NCI-H128 (cell line): Measurements from ENCODE around the gene TTC28.

Experiments used
- DNase-seq: peaks from one replicate; lab custom pipeline; 2025; ENCODE audit not compliant: unreplicated experiment; lab: John Stamatoyannopoulos, UW

The TTC28 gene

DNA sequence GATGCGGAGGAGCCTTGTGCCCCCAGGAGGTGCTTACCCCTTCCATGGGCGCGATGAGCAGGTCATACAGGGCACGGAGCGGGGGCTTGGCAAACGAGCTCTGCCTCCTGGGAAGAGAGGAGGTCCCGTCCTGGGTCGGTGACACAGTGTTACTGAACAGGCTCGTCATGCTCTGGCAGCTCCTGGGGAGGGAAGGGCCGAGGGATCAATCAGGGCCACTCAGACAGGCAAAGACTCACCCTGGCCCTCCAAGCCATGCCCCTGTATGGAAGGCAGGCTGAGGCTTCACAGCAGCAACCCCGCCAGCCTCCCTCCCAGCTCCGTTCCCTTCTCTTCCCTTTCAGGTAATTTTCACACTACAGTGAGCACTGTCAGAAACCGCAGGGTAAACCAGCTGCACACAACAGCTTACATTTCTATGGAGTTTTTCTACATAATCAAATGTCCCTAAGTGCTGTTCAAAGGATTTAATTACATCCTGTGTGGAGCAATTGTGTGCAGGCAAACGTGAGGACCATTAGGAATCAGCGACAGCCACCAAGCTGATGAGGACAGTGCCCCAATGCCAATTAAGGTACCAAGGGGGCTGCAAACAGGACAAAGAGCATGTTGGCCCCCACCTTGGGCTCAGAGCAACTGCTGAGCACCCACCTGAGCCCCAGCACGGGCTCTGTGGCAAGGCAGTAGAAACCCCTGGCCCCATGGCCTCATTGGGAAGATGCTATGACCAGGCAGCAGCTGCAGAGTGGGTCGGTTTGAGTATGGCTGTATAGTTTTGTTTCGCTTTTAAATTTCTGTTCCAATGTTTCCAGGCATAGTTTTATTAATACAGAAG lies 665.2 kb downstream of the TTC28 start:
- peak; percentile 8 for DNase-seq

- DNase-seq = no peak
These were observed 666.0 kb downstream of the TTC28 start for GRCh38 chr22:28013611-28014010.

DNA sequence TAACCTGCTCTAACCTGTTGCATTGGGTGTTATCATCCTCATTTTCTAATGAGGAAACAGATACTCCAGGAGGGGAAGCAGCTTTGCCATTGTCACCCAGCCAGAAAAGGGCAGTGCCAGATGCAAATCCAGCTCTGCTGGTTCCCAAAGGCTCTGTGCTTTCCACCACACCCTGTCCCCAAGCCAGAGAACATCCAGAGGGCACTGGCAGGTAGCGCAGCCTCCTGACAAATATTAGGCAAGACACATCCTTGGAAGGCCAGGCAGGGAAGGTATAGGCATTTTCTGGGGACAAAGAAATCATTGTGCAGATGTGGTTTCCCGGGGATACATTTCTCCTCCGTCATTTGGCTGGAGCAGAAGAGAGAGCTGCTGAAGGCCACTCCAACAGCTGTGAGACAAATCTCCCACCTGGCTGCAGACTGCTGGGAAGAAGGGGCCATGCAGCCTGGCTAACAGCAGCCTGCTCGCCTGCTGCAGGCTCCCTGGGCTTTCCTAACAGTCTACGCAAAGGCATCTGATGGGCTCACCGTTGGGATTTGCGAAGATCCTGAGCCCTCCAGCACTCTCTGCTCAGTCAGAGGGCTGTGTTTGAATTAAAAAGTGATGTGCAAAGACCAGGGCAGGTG lies 666.7 kb downstream of the TTC28 start:
- no peak for DNase-seq

DNA sequence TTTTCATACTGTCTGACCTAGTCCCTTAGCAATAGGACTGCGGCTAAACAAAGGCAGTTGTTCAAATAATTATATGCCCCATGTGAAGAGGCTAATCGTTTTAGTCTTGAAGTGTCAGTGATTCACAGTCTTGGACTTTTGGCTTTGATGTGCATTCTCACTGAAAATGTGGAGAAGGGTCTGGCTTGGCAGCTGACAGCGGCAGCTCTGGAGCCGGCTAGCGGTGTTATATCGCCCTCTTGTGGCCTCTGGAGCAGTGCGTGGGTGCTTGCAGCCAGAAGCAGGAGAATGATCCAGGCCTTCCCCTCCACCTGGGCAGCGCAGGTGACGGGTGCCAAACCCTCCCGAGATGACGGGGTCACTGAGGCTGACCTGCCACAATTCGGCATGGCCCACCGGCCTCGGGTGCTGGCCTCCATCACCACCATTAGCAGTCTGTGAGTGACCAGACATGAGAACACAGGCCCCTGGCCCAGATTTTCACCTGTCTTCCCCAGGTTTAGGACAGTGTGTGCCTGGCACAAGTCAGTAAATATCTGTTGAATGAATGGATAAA lies 670.3 kb downstream of the TTC28 start:
- no peak for DNase-seq

DNA sequence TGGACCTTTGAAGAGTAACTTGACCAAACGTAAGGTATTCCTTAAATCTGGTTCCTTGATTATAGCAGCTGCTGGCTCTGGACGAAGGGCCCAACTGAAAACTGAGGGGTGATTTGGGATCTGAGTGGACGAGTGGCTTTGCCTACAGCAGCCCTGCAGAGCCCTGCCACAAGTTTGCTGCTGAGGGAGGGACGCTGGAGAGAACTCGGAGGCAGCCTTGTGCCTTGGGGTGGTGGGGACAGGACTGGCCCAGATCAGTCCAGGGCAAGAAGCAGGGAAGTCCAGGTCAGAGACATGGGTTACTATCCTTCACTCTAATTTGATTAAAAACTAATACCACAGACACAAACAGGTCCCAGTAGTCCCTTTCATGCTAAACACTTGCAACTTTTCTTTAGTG lies 671.0 kb downstream of the TTC28 start:
- DNase-seq = no peak

GRCh38 chr22:28008056-28008455 lies 671.6 kb downstream of the TTC28 start:
- DNase-seq = no peak

- no peak for DNase-seq
These were observed 673.4 kb downstream of the TTC28 start for GRCh38 chr22:28006271-28006670.

GRCh38 chr22:28005513-28005912 lies 674.1 kb downstream of the TTC28 start:
- no peak for DNase-seq

DNA sequence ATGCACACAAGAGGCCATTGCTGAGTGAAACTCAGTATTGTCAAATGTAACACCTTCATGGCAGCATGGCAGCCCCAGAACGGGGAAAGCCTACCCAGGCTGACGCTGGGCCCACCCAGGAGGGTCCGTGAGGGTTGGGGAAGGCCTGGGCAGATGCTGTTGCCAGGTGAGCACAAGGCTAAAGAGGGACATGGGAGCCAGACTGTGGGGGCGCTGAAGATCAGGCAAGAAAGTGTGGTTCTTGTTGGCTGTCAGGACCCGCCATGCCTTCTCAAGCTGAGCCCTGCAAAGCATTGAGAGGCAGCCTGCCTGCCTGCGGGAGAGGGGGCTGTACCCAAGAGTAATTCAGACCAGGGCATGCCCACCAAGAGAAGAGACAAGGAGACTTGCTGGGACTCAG lies 675.6 kb downstream of the TTC28 start:
- no peak for DNase-seq

GRCh38 chr22:28002863-28003565 lies 676.6 kb downstream of the TTC28 start:
- no peak for DNase-seq

DNA sequence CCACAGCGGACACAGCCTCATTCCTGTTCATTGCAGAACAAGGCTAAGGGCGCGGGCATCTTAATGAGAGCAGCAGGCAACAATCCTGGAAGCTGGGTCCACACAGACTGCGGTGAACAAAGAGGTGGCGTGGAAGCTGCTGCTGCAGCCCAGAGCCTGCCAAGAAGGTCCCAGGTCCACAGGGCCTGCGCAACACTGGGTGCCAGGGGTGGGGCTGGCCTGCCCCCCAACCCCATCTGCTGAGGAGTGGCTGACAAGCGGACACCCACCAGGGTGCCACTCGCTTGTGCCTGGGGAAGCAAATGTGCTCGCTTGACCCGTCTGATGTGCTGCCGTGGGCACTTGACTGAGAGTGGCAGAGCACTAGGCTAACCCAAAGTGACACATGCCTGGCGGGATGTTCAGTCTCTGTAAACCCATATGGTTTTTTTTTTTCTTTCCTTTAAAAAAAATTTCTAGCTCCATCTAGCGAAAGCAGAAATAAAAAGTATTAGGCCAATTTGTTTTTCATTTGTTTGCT lies 677.4 kb downstream of the TTC28 start:
- DNase-seq = no peak

GRCh38 chr22:28001171-28001835 lies 678.3 kb downstream of the TTC28 start:
- no peak for DNase-seq

GRCh38 chr22:28000361-28000760 lies 679.3 kb downstream of the TTC28 start:
- DNase-seq = no peak

DNA sequence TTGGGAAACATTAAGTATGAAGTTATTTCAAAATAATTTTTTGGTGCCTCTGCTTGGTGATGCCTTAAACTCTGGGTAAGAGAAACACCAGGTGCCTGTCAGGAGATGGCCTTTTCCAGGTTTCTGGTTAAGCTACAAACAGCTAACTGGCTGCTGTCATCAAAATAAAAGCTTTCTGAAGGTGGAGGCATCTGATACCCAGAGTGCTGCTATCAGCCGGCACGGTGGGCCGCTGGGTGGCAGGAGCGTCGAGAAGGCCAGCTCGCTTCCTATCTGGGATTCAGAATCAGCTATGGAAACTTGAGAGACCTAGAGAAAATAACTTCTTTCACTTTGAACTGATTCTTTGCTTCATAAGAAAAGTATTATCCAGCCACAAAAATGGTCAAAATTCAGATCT lies 679.8 kb downstream of the TTC28 start:
- no peak for DNase-seq

- no peak for DNase-seq
These were observed 680.9 kb downstream of the TTC28 start for GRCh38 chr22:27998511-27999410.

DNA sequence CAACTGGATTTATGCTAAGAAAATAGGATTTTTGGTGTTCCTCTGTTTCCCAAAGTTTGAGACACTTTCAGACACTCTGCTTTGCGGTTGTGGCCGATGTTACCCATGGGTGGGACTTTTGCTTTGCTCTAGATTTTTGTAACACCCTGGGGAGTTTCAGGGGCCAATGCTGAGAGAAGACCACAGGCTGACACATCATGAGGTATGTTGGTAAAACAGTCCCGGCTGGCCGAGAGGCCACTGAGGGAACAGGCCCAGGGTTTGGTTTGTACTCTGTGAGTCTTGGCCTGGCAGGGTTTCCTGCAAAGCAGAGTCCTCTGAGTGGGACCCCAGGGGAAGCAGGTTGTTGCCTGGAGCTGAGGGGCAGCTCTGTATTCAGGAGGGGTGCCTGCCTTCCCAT lies 682.1 kb downstream of the TTC28 start:
- DNase-seq = no peak

DNA sequence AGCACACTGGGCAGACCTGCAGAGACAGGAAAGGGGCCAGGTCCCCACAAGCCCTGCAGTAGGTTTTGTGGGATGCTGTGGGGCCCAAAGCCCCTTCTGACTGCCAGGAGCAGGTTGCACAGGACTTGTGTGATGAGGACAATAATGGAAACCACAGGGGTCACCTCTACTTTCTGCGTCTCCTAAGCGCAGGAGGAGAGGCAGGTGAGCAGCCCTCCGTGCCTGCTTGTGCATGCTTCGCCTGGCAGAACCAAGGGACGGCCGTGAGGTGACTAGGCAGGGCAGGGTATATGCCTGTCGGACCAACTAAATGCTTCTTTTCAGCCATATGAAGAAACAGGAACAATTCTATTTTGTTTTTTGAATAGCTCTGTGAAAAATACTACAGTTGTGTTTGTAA lies 682.7 kb downstream of the TTC28 start:
- DNase-seq = no peak

GRCh38 chr22:27996529-27996925 lies 683.1 kb downstream of the TTC28 start:
- DNase-seq = no peak

DNA sequence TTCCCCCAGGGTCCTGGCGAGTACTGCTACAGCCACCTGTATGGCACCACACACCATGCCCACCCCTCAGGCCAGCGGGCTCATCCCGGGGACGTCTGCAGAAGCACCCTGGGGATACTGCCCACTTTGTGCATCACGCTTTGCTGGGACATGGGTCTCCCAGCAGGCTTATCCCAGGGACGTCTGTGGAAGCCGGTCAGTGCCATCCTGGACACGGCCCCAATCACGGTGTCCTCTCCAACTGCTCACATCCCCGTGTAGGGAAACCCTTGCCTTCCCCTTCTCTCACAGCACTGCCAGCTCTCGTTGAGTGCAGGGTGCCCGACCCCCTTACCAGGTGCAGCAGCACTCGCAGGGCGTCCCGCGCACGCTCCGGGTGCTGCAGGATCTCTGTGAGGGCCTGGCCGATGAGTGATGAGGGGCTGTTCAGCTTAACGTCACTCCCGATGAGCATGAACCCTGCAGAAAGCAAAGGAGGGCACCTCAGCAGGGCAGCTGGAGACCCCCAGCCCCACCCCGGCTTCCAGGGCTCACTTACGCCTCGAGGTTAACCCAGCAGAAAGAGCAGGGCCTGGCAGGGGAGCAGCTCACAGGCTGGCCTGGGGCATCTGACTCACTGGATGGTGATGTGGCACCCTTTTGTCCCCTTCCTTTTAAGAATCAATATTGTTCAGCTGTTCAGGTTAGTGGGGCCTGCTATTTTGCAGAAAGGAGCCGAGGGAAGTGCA lies 683.7 kb downstream of the TTC28 start:
- no peak for DNase-seq
